Measurements from ENCODE around the gene MICAL2. TPM values are rescaled to one million over a fixed set of nuclear protein-coding genes. Genes with fewer than 3 reads are reported as not detected.

Gene MICAL2
- total RNA-seq, 1 donor from 2014 or later, result 20.8 TPM

GRCh38 chr11:12280838-12281565 lies 170.6 kb downstream of the MICAL2 start:
- Mint-ChIP-seq H3K36me3 (ENCODE audit: unreplicated experiment) (no peaks in the 10 kb centered on the region), H3K4me1 (ENCODE audit: unreplicated experiment) (peaks cover 42% of the 10 kb centered on the region), H3K27ac (ENCODE audit: unreplicated experiment) (no peak overlapping the region), H3K27me3 (ENCODE audit: unreplicated experiment) (no peaks in the 10 kb centered on the region), H3K9me3 (ENCODE audit: unreplicated experiment) (no peaks in the 10 kb centered on the region), H3K4me3 (ENCODE audit: unreplicated experiment) (no peak overlapping the region)
- DNase-seq (ENCODE audit: extremely low spot score, unreplicated experiment), result peak; percentile 78
- TF ChIP-seq CTCF (IDR thresholded peaks at IDR 0.05), result no peak

GRCh38 chr11:12281571-12282478 lies 171.4 kb downstream of the MICAL2 start:
- no peaks in the 10 kb centered on the region for H3K36me3 Mint-ChIP-seq (ENCODE audit: unreplicated experiment)

GRCh38 chr11:12282676-12283075 lies 172.3 kb downstream of the MICAL2 start:
- Mint-ChIP-seq H3K4me1 (ENCODE audit: unreplicated experiment) (peaks cover 59% of the 10 kb centered on the region), H3K27ac (ENCODE audit: unreplicated experiment) (no peak overlapping the region), H3K9me3 (ENCODE audit: unreplicated experiment) (no peaks in the 10 kb centered on the region), H3K36me3 (ENCODE audit: unreplicated experiment) (no peaks in the 10 kb centered on the region), H3K27me3 (ENCODE audit: unreplicated experiment) (no peaks in the 10 kb centered on the region), H3K4me3 (ENCODE audit: unreplicated experiment) (no peak overlapping the region)
- no peak for DNase-seq (ENCODE audit: extremely low spot score, unreplicated experiment)
- no peak for TF ChIP-seq CTCF (IDR thresholded peaks at IDR 0.05)

More at GRCh38 chr11:12281571-12282478, 171.4 kb downstream of the MICAL2 start:
- no peaks in the 10 kb centered on the region for H3K9me3 Mint-ChIP-seq (ENCODE audit: unreplicated experiment)
- no peaks in the 10 kb centered on the region for H3K27me3 Mint-ChIP-seq (ENCODE audit: unreplicated experiment)
- DNase-seq (ENCODE audit: extremely low spot score, unreplicated experiment), result peak; percentile 94
- H3K4me3 Mint-ChIP-seq (ENCODE audit: unreplicated experiment), result no peak overlapping the region
- peaks cover 50% of the 10 kb centered on the region for H3K4me1 Mint-ChIP-seq (ENCODE audit: unreplicated experiment)
- peak; percentile 98 for TF ChIP-seq CTCF (IDR thresholded peaks at IDR 0.05)
- H3K27ac Mint-ChIP-seq (ENCODE audit: unreplicated experiment), result peak overlapping the region; percentile 34

GRCh38 chr11:12284316-12285050 lies 174.1 kb downstream of the MICAL2 start:
- no peak for TF ChIP-seq CTCF (IDR thresholded peaks at IDR 0.05)
- H3K4me3 Mint-ChIP-seq (ENCODE audit: unreplicated experiment), result no peak overlapping the region
- peak; percentile 40 for DNase-seq (ENCODE audit: extremely low spot score, unreplicated experiment)
- H3K9me3 Mint-ChIP-seq (ENCODE audit: unreplicated experiment), result no peaks in the 10 kb centered on the region
- no peaks in the 10 kb centered on the region for H3K27me3 Mint-ChIP-seq (ENCODE audit: unreplicated experiment)
- H3K36me3 Mint-ChIP-seq (ENCODE audit: unreplicated experiment), result no peaks in the 10 kb centered on the region
- peak overlapping the region; percentile 97 for H3K27ac Mint-ChIP-seq (ENCODE audit: unreplicated experiment)
- peaks cover 72% of the 10 kb centered on the region for H3K4me1 Mint-ChIP-seq (ENCODE audit: unreplicated experiment)

All from osteocyte (in vitro differentiated cells).